Hepatocyte (in vitro differentiated cells): Measurements from ENCODE around the gene ETV6. TPM values are rescaled to one million over a fixed set of nuclear protein-coding genes. Genes with fewer than 3 reads are reported as not detected.

ENCODE experiments used
- DNase-seq: peaks from one replicate; pipeline ENCODE4 v3.0.0-alpha.2; 2016; ENCODE audit warnings: low spot score
- H2AFZ ChIP-seq: fragments of 200-600 bp; sonication (generic); 2 replicates; pipeline ENCODE4 v1.6.0; 2016; ENCODE audit warnings: antibody characterized with exemption, mild to moderate bottlenecking
- H3K27ac ChIP-seq: fragments of 200-600 bp; sonication (generic); 2 replicates; pipeline ENCODE4 v1.5.1; 2016; ENCODE audit warnings: mild to moderate bottlenecking
- H3K27me3 ChIP-seq: fragments of 200-600 bp; sonication (generic); 2 replicates; pipeline ENCODE4 v1.6.1; 2016
- H3K36me3 ChIP-seq: fragments of 200-600 bp; sonication (generic); replicated peaks from 2 replicates; pipeline ENCODE4 v1.5.1; 2016; ENCODE audit warnings: low read depth; ENCODE audit not compliant: insufficient read depth
- H3K4me1 ChIP-seq: fragments of 200-600 bp; sonication (generic); 2 replicates; pipeline ENCODE4 v1.5.1; 2016; ENCODE audit warnings: mild to moderate bottlenecking, moderate library complexity; ENCODE audit not compliant: insufficient read depth
- H3K4me2 ChIP-seq: fragments of 200-600 bp; sonication (generic); 2 replicates; pipeline ENCODE4 v1.6.0; 2016
- H3K4me3 ChIP-seq: fragments of 200-600 bp; sonication (generic); 2 replicates; pipeline ENCODE4 v1.5.1; 2016; ENCODE audit warnings: mild to moderate bottlenecking
- H3K79me2 ChIP-seq: fragments of 200-600 bp; sonication (generic); 2 replicates; pipeline ENCODE4 v1.6.0; 2017; ENCODE audit warnings: mild to moderate bottlenecking
- H3K9me2 ChIP-seq: fragments of 200-600 bp; sonication (generic); replicated peaks from 2 replicates; pipeline ENCODE4 v1.6.0; 2017; ENCODE audit warnings: mild to moderate bottlenecking; ENCODE audit not compliant: insufficient read depth
- H3K9me3 ChIP-seq: fragments of 200-600 bp; sonication (generic); 2 replicates; pipeline ENCODE4 v1.5.1; 2016; ENCODE audit warnings: low read depth, mild to moderate bottlenecking
- H4K20me1 ChIP-seq: fragments of 200-600 bp; sonication (generic); 2 replicates; pipeline ENCODE4 v1.6.0; 2016; ENCODE audit warnings: mild to moderate bottlenecking; ENCODE audit not compliant: insufficient read depth, poor library complexity, severe bottlenecking
- CTCF ChIP-seq: fragments of 200-600 bp; sonication (generic); IDR thresholded peaks from 2 replicates; pipeline ENCODE4 v1.5.1; 2016; ENCODE audit warnings: antibody characterized with exemption, mild to moderate bottlenecking; ENCODE audit not compliant: poor library complexity
- EZH2 ChIP-seq: fragments of 200-600 bp; sonication (generic); IDR thresholded peaks from 2 replicates; pipeline ENCODE4 v1.6.1; 2016; ENCODE audit warnings: antibody characterized with exemption, mild to moderate bottlenecking, borderline replicate concordance
- EZH2phosphoT487 ChIP-seq: fragments of 200-600 bp; sonication (generic); IDR thresholded peaks from one replicate; pipeline ENCODE4 v1.6.1; 2018; ENCODE audit warnings: antibody characterized with exemption, mild to moderate bottlenecking, low read depth, moderate library complexity; ENCODE audit not compliant: unreplicated experiment, severe bottlenecking
- WGBS: methylation state at CpG from one replicate; pipeline ENCODE4 v1.1.6; 2016; ENCODE audit warnings: low lambda C conversion rate; ENCODE audit errors: missing lambda C conversion rate; 5-methylcytosine and 5-hydroxymethylcytosine counted together
- polyA plus RNA-seq: library from polyadenylated mRNA; unstranded; fragments of >200 nt; fragmentation: Nextera tagmentation; extraction: Ambion mirVana; gene quantifications from 2 replicates; pipeline ENCODE4 v1.2.1, GENCODE V29; 2016
- total RNA-seq: library from RNA; depleted of rRNA; stranded (reverse); fragments of >200 nt; gene quantifications from 2 replicates; pipeline ENCODE4 v1.2.3, GENCODE V29; 2014

Gene ETV6
- total and polyA plus RNA-seq, 2 experiments from 2014 or later: 8.0 to 9.7 TPM

GRCh38 chr12:11716794-11717518 lies 67.5 kb downstream of the ETV6 start:
- Histone ChIP-seq H3K9me3 (no peaks in the 10 kb centered on the region), H3K4me2 (peak overlapping the region; percentile 7), H2AFZ (no peak overlapping the region), H3K9me2 (no peaks in the 10 kb centered on the region), H3K36me3 (no peaks in the 10 kb centered on the region), H3K79me2 (peaks cover 52% of the 10 kb centered on the region), H3K27me3 (no peaks in the 10 kb centered on the region), H3K4me3 (no peak overlapping the region), H3K27ac (peak overlapping the region; percentile 43), H4K20me1 (no peaks in the 10 kb centered on the region), H3K4me1 (peaks cover 31% of the 10 kb centered on the region)
- TF ChIP-seq CTCF (no peak), EZH2phosphoT487 (no peak), EZH2 (no peak)
- DNase-seq: peak; percentile 36
- WGBS: 63% methylated on average over 8 of the region's 8 CpGs

- Histone ChIP-seq H3K27ac (peak overlapping the region; percentile 79), H3K4me1 (peaks cover 27% of the 10 kb centered on the region), H3K79me2 (peaks cover 48% of the 10 kb centered on the region), H3K9me3 (no peaks in the 10 kb centered on the region), H3K36me3 (no peaks in the 10 kb centered on the region), H3K9me2 (no peaks in the 10 kb centered on the region), H4K20me1 (no peaks in the 10 kb centered on the region), H3K4me2 (peak overlapping the region; percentile 29), H3K27me3 (no peaks in the 10 kb centered on the region), H3K4me3 (no peak overlapping the region), H2AFZ (no peak overlapping the region)
- peak; percentile 46 for DNase-seq
- no peak for TF ChIP-seq CTCF
- TF ChIP-seq EZH2: no peak
- no peak for TF ChIP-seq EZH2phosphoT487
- 53% methylated on average over 8 of the region's 8 CpGs for WGBS
Observed at GRCh38 chr12:11717519-11717961, 68.1 kb downstream of the ETV6 start.

GRCh38 chr12:11718105-11718504 lies 68.6 kb downstream of the ETV6 start:
- Histone ChIP-seq H3K9me3 (no peaks in the 10 kb centered on the region), H3K27ac (peak overlapping the region; percentile 79), H3K4me1 (peaks cover 27% of the 10 kb centered on the region), H3K4me3 (no peak overlapping the region), H3K79me2 (peaks cover 48% of the 10 kb centered on the region), H3K4me2 (peak overlapping the region; percentile 29), H3K9me2 (no peaks in the 10 kb centered on the region), H3K36me3 (no peaks in the 10 kb centered on the region), H4K20me1 (no peaks in the 10 kb centered on the region), H2AFZ (no peak overlapping the region), H3K27me3 (no peaks in the 10 kb centered on the region)
- WGBS: 95% methylated on average over 3 of the region's 3 CpGs
- TF ChIP-seq CTCF (no peak), EZH2phosphoT487 (no peak), EZH2 (no peak)
- no peak for DNase-seq
